GM19372 (cell line): ENCODE measurements around the gene CXCL6.

Source experiments
- ATAC-seq: cut with Tn5 transposase; IDR thresholded peaks from one replicate; pipeline ENCODE4 v1.9.1; 2021; ENCODE audit warnings: mild to moderate bottlenecking, low read depth, moderate library complexity; ENCODE audit not compliant: unreplicated experiment

Gene CXCL6

GRCh38 chr4:73841243-73841925 is 4.9 kb downstream of the CXCL6 start:
- no peak for ATAC-seq

DNA sequence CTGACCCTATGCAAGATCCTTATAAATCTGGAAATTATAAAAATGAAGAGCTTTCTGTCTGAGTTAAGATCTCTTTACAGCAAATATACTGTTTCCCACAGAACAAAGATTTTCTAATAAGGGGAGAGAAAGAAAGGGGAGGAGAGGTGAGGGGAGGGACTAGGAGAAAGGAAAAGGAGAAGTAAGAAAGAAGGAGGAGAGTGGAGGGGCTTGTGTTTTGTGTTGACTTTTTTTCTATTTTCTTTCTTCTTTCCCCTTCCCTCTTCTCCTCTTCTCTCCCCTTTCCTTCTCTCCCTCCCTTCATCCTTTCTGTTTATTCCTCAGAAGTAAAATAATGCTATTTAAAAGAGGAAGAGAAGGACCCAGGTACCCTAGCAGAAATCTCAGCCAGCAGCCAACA is 6.2 kb downstream of the CXCL6 start:
- no peak for ATAC-seq

- no peak for ATAC-seq
Observed at GRCh38 chr4:73843369-73843768, 6.9 kb downstream of the CXCL6 start.

DNA sequence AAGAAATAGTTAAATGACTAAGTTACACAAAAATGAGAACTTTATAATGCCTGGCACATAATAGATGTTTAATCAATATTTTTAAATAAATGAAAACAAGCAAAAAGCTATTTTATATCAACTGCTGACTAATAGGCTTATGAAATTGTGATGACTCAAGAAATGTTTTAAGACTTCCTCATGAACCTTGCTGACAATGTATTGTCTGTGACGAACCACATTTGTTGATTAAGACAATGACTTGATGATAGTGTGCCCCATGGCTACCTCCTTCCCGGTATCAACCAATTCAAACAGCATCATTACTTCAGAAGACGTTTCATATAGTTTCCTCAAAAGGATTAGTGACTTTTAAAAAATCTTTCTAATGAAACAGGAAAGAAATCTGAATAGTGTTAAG is 7.9 kb downstream of the CXCL6 start:
- ATAC-seq: no peak

DNA sequence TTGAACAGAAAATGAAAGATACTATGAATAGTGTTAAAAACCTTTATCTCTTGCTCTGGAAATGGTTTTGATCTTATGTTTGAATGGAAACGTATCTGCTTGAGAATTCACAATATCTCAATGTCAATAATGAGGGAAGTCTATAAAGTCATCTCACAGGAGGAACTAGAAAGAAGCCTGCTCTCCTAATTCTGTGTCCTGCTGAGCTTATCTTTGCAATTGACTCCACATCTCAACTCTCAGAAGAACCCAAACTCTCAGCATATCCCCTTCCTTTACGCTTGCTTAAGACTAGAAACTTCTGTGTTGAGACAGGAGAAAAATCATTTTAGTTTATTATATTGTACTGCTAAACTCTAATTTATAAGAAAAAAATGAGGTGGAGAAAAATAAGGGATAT is 8.3 kb downstream of the CXCL6 start:
- no peak for ATAC-seq

GRCh38 chr4:73847526-73848182 is 11.2 kb downstream of the CXCL6 start:
- no peak for ATAC-seq

GRCh38 chr4:73848183-73848777 is 11.8 kb downstream of the CXCL6 start:
- no peak for ATAC-seq

DNA sequence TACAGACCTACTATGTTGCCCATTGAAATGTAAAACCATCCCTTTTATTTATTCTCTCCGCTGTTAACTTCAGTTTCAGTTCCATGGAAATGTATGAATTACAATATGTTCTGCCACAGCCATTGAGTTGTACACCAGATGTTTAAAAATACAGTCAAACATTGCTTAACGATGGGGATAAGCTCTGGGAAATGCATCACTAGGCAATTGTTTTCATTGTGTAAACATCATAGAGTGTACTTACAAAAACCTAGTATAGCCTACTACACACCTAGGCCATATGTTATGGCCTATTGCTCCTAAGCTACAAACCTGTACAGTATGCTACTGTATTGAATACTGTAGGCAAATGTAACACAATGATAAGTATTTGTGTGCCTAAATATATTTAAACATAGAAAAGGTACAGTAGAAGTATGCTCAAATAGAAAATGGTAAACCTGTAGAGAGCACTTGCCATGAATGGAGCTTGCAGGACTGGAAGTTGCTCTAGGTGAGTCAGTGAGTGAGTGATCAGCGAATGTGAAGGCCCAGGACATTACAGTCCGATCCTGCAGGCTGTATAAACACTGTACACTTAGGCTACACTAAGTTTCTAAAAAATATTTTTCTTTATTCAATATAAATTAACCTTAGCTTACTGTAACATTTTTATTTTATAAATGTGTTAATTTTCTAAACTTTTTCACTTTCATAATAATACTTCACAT is 13.9 kb downstream of the CXCL6 start:
- ATAC-seq: no peak

- ATAC-seq: no peak
Observed at GRCh38 chr4:73851293-73851692, 14.8 kb downstream of the CXCL6 start.

DNA sequence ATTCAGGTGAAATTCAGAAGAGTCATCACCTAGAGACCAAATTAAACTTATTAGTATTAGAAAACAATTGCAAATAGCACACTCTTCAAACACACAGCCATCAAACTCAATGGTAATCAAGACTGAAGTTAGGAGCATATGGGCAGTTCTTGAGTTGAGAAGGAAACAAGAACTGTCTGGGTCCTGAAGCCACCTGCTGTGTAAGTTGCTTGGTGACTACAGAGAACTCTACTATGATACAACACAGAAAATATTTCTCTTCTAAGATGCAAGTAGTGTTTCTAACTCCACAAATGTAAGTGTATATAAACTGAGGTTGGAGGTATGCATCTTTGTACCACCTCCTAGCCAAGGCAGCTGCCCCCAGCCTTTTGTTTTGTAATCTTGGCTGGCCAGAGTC is 16.3 kb downstream of the CXCL6 start:
- no peak for ATAC-seq

- no peak for ATAC-seq
Observed at GRCh38 chr4:73853246-73853704, 16.8 kb downstream of the CXCL6 start, which contains the start of gene PF4V1. TSS of gene PF4V1 (plus strand) at chr4:73853296. CDS start at chr4:73853363, 67 bp downstream.

DNA sequence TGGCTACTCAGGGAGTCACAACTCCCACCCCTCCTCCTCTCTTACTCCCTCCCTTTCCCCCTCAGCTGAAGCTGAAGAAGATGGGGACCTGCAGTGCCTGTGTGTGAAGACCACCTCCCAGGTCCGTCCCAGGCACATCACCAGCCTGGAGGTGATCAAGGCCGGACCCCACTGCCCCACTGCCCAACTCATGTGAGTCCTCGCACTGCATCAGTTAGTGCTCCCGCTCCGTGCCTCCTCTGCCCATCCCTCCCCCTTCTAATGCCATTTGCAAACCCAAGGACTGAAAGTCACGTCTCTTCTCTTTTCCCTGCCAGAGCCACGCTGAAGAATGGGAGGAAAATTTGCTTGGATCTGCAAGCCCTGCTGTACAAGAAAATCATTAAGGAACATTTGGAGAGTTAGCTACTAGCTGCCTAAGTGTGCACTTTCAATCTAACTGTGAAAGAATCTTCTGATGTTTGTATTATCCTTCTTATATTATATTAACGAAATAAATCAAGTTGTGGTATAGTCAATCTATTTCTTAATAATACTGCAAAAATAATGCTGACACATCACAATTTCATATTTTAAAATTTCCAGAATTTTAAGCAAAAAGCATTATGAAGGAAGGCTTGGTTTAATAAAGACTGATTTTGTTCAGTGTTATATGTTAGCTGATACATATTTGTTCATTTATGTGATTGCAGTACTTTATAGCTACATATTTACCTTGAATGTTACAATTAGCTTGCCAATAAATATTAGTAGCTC is 17.4 kb downstream of the CXCL6 start:
- no peak for ATAC-seq

DNA sequence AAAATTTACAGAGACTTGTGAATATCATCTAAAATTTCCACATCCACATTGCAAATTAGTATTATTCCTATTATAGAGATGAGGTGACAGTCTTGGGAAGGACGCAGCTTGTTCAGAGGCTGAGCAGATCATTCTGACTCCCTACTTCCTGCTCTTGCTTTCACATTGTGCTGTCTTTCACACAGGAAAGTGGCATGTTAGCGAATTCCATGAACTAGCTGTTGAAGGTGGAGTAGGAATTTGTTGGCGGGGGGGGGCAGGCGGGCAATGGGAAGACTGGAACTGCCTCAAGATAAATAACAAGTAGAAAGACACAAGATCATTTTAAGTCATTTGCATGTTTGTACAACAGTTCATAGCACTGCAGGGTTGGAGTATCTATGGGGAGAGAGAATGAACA is 18.9 kb downstream of the CXCL6 start:
- no peak for ATAC-seq

- ATAC-seq: no peak
Observed at GRCh38 chr4:73856518-73856917, 20.0 kb downstream of the CXCL6 start.

- no peak for ATAC-seq
Observed at GRCh38 chr4:73859614-73860088, 23.2 kb downstream of the CXCL6 start.

GRCh38 chr4:73860181-73860580 is 23.7 kb downstream of the CXCL6 start:
- no peak for ATAC-seq

GRCh38 chr4:73860917-73861316 is 24.4 kb downstream of the CXCL6 start:
- ATAC-seq: no peak

DNA sequence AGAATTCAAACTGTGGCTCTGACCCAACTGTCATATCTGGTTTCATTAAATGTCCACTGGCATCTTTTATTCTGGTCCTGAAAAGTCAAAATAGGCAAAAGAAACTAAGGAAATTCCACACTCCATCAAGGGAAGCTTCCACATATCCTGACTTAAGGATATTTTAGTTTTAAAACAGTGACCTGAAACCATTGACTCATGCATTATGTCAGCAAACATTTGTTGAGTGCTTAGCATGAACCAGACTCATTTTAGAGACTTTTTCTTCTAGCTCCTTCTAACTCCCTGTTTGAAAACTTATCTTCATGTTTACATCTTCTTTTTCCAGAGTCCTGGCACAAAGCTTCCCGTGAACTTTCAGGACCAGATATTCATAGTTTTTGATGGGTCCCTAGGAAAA is 25.8 kb downstream of the CXCL6 start:
- ATAC-seq: no peak

DNA sequence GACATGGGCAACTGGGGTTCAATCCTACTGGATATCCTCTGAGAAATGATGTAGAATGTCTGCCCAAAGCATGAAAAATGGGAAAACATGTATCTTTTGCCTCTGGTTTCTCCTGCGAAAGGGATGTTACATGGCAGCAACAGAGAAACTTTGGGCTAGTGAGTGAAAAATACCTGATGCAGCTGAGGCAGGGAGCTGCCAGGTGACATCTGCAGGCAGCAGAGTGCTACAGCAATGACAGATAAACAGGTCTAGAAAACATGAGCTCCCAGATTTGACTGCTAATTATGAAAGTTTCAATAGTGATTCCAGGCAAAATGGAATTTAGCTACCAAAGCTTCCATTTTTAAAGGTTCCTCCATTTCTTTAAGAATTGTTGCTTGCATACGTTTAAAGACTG is 27.9 kb downstream of the CXCL6 start:
- no peak for ATAC-seq

- ATAC-seq: no peak
Observed at GRCh38 chr4:73864961-73865360, 28.5 kb downstream of the CXCL6 start.
